Liver (tissue), 9 donors: ENCODE data around the gene GCC1. TPM values are rescaled to one million over a fixed set of nuclear protein-coding genes. Genes with fewer than 3 reads are reported as not detected.

Experiments
- DNase-seq: peaks from one replicate; pipeline ENCODE4 v3.0.0-alpha.2; 2017; ENCODE audit warnings: low spot score
- H3K27ac ChIP-seq, 2 donors: one replicate each; pipeline ENCODE4 v1.7.0; 2013; ENCODE audit warnings: inconsistent platforms in 2 of 2, low read length in 2 of 2, control low read depth in 1 of 2, low read depth in 1 of 2, mild to moderate bottlenecking in 1 of 2
- H3K27me3 ChIP-seq, 4 donors: one replicate each; pipeline versions ENCODE4 v1.6.1 to v1.7.0; 2013; ENCODE audit warnings: low read length in 3 of 4, inconsistent platforms in 1 of 4, mild to moderate bottlenecking in 1 of 4, moderate library complexity in 1 of 4; ENCODE audit not compliant: control insufficient read depth in 4 of 4, insufficient read depth in 4 of 4
- H3K36me3 ChIP-seq, 4 donors: one replicate each; pipeline versions ENCODE4 v1.6.1 to v1.7.0; 2013; ENCODE audit warnings: low read length in 3 of 4, mild to moderate bottlenecking in 3 of 4, low read depth in 1 of 4, moderate library complexity in 1 of 4; ENCODE audit not compliant: control insufficient read depth in 4 of 4, insufficient read depth in 3 of 4
- H3K4me1 ChIP-seq, 4 donors: one replicate each; pipeline versions ENCODE4 v1.6.1 to v1.7.0; 2013; ENCODE audit warnings: low read length in 3 of 4, mild to moderate bottlenecking in 3 of 4, moderate library complexity in 1 of 4; ENCODE audit not compliant: control insufficient read depth in 4 of 4, insufficient read depth in 4 of 4
- H3K4me3 ChIP-seq, 3 donors: one replicate each; pipeline versions ENCODE4 v1.6.1 to v1.7.0; 2013; ENCODE audit warnings: low read length in 3 of 3, control low read depth in 1 of 3, low read depth in 1 of 3, mild to moderate bottlenecking in 1 of 3
- H3K9ac ChIP-seq, 2 donors: one replicate each; pipeline ENCODE4 v1.7.0; 2013; ENCODE audit warnings: low read length in 2 of 2, mild to moderate bottlenecking in 2 of 2, moderate library complexity in 2 of 2, control low read depth in 1 of 2, low read depth in 1 of 2
- H3K9me3 ChIP-seq, 4 donors: one replicate each; pipeline versions ENCODE4 v1.6.1 to v1.7.0; 2013; ENCODE audit warnings: low read length in 3 of 4; ENCODE audit not compliant: control insufficient read depth in 4 of 4
- ATF3 ChIP-seq: IDR thresholded peaks from 2 replicates; pipeline ENCODE4 v1.6.1; 2016; ENCODE audit warnings: antibody characterized with exemption
- CTCF ChIP-seq: fragments of 150-350 bp; IDR thresholded peaks from 2 replicates; pipeline ENCODE4 v1.5.1; 2017; ENCODE audit warnings: improper control_type of control experiment, low read depth, low read length; ENCODE audit not compliant: missing input control
- EGR1 ChIP-seq, 2 donors: IDR thresholded peaks; 2 replicates each; pipeline ENCODE4 v1.6.1; 2016 to 2018; ENCODE audit warnings: antibody characterized with exemption in 2 of 2, low read depth in 2 of 2
- FOXA1 ChIP-seq: IDR thresholded peaks from 2 replicates; pipeline ENCODE4 v1.6.1; 2016; ENCODE audit warnings: antibody characterized with exemption
- FOXA2 ChIP-seq: IDR thresholded peaks from 2 replicates; pipeline ENCODE4 v1.6.1; 2016; ENCODE audit warnings: antibody characterized with exemption
- GABPA ChIP-seq, 2 donors: IDR thresholded peaks in 1 of 2; conservative IDR thresholded peaks in 1 of 2; 2 replicates each; pipeline ENCODE4 v1.6.1; 2016; ENCODE audit warnings: antibody characterized with exemption in 2 of 2, mild to moderate bottlenecking in 1 of 2, moderate library complexity in 1 of 2
- HNF4A ChIP-seq, 2 donors: conservative IDR thresholded peaks; 2 replicates each; pipeline ENCODE4 v1.6.1; 2016; ENCODE audit warnings: antibody characterized with exemption in 2 of 2, mild to moderate bottlenecking in 2 of 2
- HNF4G ChIP-seq: IDR thresholded peaks from 2 replicates; pipeline ENCODE4 v1.6.1; 2016; ENCODE audit warnings: antibody characterized with exemption
- JUND ChIP-seq, 2 donors: IDR thresholded peaks; 2 replicates each; pipeline ENCODE4 v1.6.1; 2016; ENCODE audit warnings: antibody characterized with exemption in 2 of 2
- NR2F2 ChIP-seq: IDR thresholded peaks from 2 replicates; pipeline ENCODE4 v1.6.1; 2016; ENCODE audit warnings: antibody characterized with exemption
- RAD21 ChIP-seq, 2 donors: IDR thresholded peaks; 2 replicates each; pipeline ENCODE4 v1.6.1; 2016; ENCODE audit warnings: antibody characterized with exemption in 2 of 2, mild to moderate bottlenecking in 2 of 2
- REST ChIP-seq: IDR thresholded peaks from 2 replicates; pipeline ENCODE4 v1.6.1; 2016; ENCODE audit warnings: antibody characterized with exemption, mild to moderate bottlenecking
- RXRA ChIP-seq, 2 donors: IDR thresholded peaks; 2 replicates each; pipeline ENCODE4 v1.6.1; 2017 to 2018; ENCODE audit warnings: antibody characterized with exemption in 2 of 2, mild to moderate bottlenecking in 1 of 2
- SP1 ChIP-seq: IDR thresholded peaks from 2 replicates; pipeline ENCODE4 v1.6.1; 2018; ENCODE audit warnings: antibody characterized with exemption, mild to moderate bottlenecking
- TAF1 ChIP-seq: conservative IDR thresholded peaks from 2 replicates; pipeline ENCODE4 v1.6.1; 2016; ENCODE audit warnings: antibody characterized with exemption, mild to moderate bottlenecking
- ZBTB33 ChIP-seq: IDR thresholded peaks from 2 replicates; pipeline ENCODE4 v1.6.1; 2016; ENCODE audit warnings: antibody characterized with exemption
- WGBS: extraction: QIAGEN DNeasy Blood & Tissue Kit; methylation state at CpG from one replicate; pipeline ENCODE4 v1.1.7; 2013; 5-methylcytosine and 5-hydroxymethylcytosine counted together
- polyA plus RNA-seq, 2 donors: library from polyadenylated mRNA; stranded (reverse) in 1 of 2; unstranded in 1 of 2; fragments of 200-250 nt in 1 of 2; fragments of >200 nt in 1 of 2; fragmentation: Nextera tagmentation in 1 of 2; extraction: Ambion mirVana in 1 of 2; gene quantifications; one replicate each; pipeline versions ENCODE4 v1.2.1 to v1.2.3, GENCODE V29; 2013 to 2015
- total RNA-seq, 2 donors: library from RNA; depleted of rRNA; stranded (reverse); fragments of >200 nt; gene quantifications; one replicate each; pipeline ENCODE4 v1.2.3, GENCODE V29; 2014
- donor health status: healthy.
- donor health status: healthy.
- donor health status: healthy.
- donor health status: healthy.
- donor health status: healthy.

The GCC1 gene
- total and polyA plus RNA-seq, 4 donors: 4.6 to 16.1 (median 8.0) TPM

GRCh38 chr7:127539116-127539515 lies 46.3 kb downstream of the GCC1 start:
- H3K4me1 ChIP-seq: peaks cover 0 to 6% (median 3%) of the 10 kb centered on the region in 4 donors
- no peak for DNase-seq
- no peak overlapping the region for H3K27ac ChIP-seq
- TF ChIP-seq HNF4G: no peak
- TF ChIP-seq FOXA1: no peak
- no peak for TF ChIP-seq JUND (IDR thresholded peaks at IDR 0.05)
- no peak for TF ChIP-seq CTCF
- no peak for TF ChIP-seq TAF1
- no peak for TF ChIP-seq EGR1 (IDR thresholded peaks at IDR 0.05; ENCODE audit: low read depth in 2 of 2)
- no peaks in the 10 kb centered on the region for H3K9me3 ChIP-seq
- no peak overlapping the region for H3K4me3 ChIP-seq
- peaks cover 0 to 2% (median 0%) of the 10 kb centered on the region in 4 donors for H3K27me3 ChIP-seq
- H3K36me3 ChIP-seq: no peaks in the 10 kb centered on the region
- no peak overlapping the region for H3K9ac ChIP-seq
- 91% methylated on average over 9 of the region's 9 CpGs for WGBS

- no peak overlapping the region for H3K27ac ChIP-seq
- no peaks in the 10 kb centered on the region for H3K9me3 ChIP-seq
- no peak for DNase-seq
- no peak overlapping the region for H3K9ac ChIP-seq
- TF ChIP-seq RAD21 (IDR thresholded peaks at IDR 0.05) (no peak), HNF4A (conservative IDR thresholded peaks at IDR 0.05) (no peak), TAF1 (no peak), SP1 (no peak), ZBTB33 (no peak), RXRA (IDR thresholded peaks at IDR 0.05) (no peak), FOXA2 (no peak), EGR1 (IDR thresholded peaks at IDR 0.05; ENCODE audit: low read depth in 2 of 2) (no peak), CTCF (no peak), FOXA1 (no peak), ATF3 (no peak), GABPA (IDR thresholded peaks at IDR 0.05 in 1 of 2, conservative IDR thresholded peaks at IDR 0.05 in 1 of 2) (no peak), NR2F2 (no peak), HNF4G (no peak), REST (no peak)
- H3K27me3 ChIP-seq: peaks cover 0 to 2% (median 0%) of the 10 kb centered on the region in 4 donors
- H3K36me3 ChIP-seq: no peaks in the 10 kb centered on the region
- WGBS: 11% methylated on average over 16 of the region's 16 CpGs
- H3K4me3 ChIP-seq: no peak overlapping the region
- H3K4me1 ChIP-seq: peaks cover 0 to 6% (median 3%) of the 10 kb centered on the region in 4 donors
Observed at GRCh38 chr7:127536741-127537140, 48.7 kb downstream of the GCC1 start.
